NOMO-1 treated with DMSO at 0.1 percent for 48 hours (cell line): ENCODE data around the gene TECTA.
"Not testable (repeated sequence)": the region's sequence is repeated elsewhere in the genome, so short reads cannot be mapped to it uniquely, and the experiment has no call there.

ENCODE experiments used
- DNase-seq: peaks from one replicate; lab custom pipeline; 2025; ENCODE audit not compliant: unreplicated experiment; lab: John Stamatoyannopoulos, UW

Gene TECTA

GRCh38 chr11:121177629-121178028, 76.6 kb downstream of the TECTA start:
- not testable (repeated sequence) for DNase-seq

DNA sequence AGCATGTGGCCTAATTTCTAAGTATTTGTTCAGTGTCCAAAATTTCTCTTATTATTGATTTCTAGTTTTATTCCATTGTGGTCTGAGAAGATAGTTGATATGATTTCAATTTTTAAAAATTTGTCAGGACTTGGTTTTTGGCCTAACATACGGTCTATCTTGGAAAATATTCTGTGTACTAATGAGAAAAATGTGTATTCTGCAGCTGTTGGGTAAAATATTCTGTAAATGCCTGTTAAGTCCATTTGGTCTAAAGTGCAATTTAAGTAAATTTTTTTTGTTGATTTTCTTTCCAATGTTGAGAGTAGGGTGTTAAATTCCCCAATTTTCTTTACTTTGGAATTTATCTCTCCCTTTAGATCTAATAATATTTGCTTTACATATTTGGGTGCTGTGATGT, 78.3 kb downstream of the TECTA start:
- no peak for DNase-seq

GRCh38 chr11:121180183-121180582, 79.1 kb downstream of the TECTA start:
- DNase-seq, result no peak

GRCh38 chr11:121188776-121189175, 87.7 kb downstream of the TECTA start:
- no peak for DNase-seq

GRCh38 chr11:121191818-121192217, 90.8 kb downstream of the TECTA start:
- no peak for DNase-seq

GRCh38 chr11:121194731-121195596, 93.9 kb downstream of the TECTA start:
- peak; percentile 22 for DNase-seq

DNA sequence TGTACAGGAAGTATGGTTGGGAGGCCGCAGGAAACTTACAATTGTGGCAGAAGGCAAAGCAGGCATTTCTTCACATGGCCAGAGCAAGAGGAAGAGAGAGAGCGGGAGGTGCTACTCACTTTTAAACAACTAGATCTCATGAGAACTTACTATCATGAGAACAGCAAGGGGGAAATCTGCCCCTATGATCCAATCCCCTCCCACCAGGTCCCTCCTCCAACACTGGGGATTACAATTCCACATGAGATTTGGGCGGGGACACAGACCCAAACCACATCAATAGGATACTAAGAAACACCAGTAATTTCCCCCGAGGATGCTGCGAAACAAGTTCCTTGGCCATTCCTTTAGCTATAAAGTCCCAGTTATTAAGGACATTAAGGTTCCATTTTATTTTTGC, 97.4 kb downstream of the TECTA start:
- DNase-seq, result no peak

DNA sequence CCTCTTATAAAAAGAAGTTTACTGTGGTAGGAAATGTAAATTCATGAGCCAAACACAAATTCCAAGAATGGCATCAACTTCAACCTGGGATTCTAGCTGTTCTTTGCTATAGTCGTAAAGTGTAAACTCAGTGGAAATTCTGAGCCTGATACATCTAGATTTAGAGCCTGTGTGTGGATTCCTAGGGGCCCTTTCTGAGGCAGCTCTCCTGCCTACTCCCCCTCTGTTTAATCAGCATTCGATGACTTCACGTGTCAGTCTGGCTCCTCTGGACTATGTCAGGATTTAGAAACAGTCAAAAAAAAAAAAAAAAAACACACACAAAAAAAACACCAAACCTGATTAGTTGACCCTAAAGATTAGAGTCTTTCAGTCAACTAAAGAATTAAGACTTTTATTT, 98.5 kb downstream of the TECTA start:
- no peak for DNase-seq

- DNase-seq, result no peak
These were observed 105.8 kb downstream of the TECTA start for GRCh38 chr11:121206810-121207209.

- DNase-seq, result no peak
These were observed 106.6 kb downstream of the TECTA start for GRCh38 chr11:121207485-121208115.

- no peak for DNase-seq
These were observed 109.5 kb downstream of the TECTA start for GRCh38 chr11:121210445-121211080.

GRCh38 chr11:121211626-121212025, 110.6 kb downstream of the TECTA start:
- DNase-seq, result no peak

- DNase-seq, result no peak
These were observed 111.7 kb downstream of the TECTA start for GRCh38 chr11:121212536-121213361.

DNA sequence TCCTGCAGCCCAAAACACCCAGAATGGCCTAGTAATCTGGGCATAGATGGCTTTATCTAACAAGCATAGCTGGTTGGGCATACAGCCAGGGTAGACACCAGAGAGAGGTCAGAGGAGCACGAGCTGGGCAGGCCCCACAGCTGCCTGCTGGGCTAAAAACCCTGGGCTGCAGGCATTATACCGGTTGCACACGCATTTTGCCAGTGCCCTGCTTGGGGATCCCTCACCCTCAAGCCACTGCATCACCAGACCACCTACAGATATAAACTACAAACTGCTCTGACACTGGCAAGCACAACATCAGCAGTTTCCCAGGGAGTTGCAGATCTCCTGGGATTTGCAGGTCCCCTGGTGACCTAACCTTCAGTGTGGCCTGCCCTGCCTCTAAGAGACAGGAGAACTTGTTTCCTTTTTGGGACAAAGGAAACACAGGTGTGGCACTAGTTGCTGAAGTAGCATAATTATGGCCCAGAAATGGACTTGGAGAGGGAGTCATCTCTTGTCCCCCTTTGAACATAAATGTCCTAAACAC, 112.4 kb downstream of the TECTA start:
- DNase-seq, result no peak

DNA sequence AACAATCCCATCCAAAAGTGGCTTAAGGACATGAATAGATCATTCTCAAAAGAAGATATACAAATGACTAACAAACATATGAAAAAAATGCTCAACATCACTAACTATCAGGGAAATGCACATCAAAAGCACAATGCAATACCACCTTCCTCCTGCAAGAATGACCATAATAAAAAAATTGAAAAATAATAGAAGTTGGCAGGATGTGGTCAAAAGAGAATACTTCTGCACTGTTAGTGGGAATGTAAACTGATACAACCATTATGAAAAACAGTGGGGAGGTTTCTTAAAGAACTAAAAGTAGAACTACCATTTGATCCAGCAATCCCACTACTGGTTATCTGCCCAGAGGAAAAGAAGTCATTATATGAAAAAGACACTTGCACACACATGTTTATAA, 113.8 kb downstream of the TECTA start:
- DNase-seq, result no peak

GRCh38 chr11:121221496-121222200, 120.6 kb downstream of the TECTA start:
- no peak for DNase-seq

DNA sequence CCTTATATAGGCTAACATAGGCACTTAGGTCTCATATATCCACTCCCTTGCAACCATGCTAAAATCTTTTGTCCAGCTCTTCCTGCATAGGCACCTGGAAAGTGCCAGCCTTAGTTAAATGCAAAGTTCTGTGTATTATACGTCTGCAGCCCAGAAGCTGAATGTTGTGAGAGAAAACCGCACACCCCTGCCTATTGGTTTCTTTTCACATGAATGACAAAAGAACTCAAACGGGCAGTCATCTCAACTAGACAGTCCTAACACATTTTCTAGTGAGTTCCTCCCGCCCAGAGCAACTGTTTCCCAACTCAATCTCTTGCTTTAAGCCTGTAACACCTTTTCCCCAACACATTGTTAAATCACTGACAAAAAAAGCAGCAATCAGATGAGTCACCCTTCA, 122.1 kb downstream of the TECTA start:
- no peak for DNase-seq

- DNase-seq, result no peak
These were observed 124.3 kb downstream of the TECTA start for GRCh38 chr11:121225382-121225781.

DNA sequence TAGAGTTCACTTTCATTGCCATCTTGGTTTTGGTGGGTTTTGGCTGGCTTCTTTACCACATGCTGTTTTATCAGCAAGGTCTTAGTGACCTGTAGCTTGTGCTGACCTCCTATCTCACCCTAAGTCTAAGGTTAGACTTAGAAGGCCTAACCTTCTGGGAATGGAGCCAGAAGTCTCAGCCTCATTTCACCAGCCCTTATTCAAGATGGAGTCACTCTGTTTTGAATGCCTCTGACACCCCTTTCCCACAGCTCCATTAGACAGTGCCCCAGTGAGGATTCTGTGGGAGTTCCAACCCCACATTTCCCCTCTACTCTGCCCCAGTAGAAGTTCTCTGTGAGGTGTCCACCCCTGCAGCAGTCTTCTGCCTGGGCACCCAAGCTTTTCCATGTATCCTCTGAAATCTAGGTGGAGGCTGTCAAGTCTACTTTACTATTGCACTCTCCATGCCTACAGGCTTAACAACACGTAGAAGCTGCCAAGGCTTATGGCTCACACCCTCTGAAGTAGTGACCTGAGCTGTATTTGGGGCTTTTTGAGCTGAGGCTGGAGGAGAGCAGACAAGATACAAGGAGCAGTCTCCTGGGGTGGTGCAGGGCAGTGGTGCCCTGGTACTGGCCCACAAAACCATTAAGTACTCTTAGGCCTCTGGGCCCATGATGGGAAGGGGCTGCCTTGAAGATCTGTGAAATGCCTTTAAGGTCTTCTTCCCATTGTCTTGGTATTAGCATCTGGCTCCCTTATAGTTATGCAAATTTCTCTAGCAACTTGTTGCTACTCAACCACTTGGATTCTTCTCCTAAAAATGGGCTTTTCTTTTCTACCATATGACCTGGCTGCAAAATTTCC, 125.6 kb downstream of the TECTA start:
- DNase-seq, result no peak
